ENCODE measurements around the gene ZNF747. TPM values are rescaled to one million over a fixed set of nuclear protein-coding genes. Genes with fewer than 3 reads are reported as not detected.

ZNF747 gene
- total RNA-seq, 1 donor: 16.6 TPM

- Histone ChIP-seq H3K27me3 (ENCODE audit: insufficient read depth, low read length) (peaks cover 5% of the 10 kb centered on the region), H2AFZ (ENCODE audit: low read length) (no peak overlapping the region), H3K4me3 (ENCODE audit: insufficient read depth, low read length) (no peak overlapping the region), H3K36me3 (ENCODE audit: insufficient read depth, low read length) (no peaks in the 10 kb centered on the region), H3K79me2 (ENCODE audit: insufficient read depth, low read length) (no peaks in the 10 kb centered on the region), H3K4me1 (ENCODE audit: insufficient read depth, low read length) (no peaks in the 10 kb centered on the region), H3K9me3 (ENCODE audit: low read depth, low read length) (no peaks in the 10 kb centered on the region), H4K20me1 (ENCODE audit: insufficient read depth, low read length) (no peaks in the 10 kb centered on the region), H3K4me2 (ENCODE audit: insufficient read depth, low read length) (no peak overlapping the region), H3K27ac (ENCODE audit: low read depth, low read length) (no peak overlapping the region)
- no peak for DNase-seq (ENCODE audit: insufficient read length, low spot score, missing footprints)
- no peak for TF ChIP-seq CTCF (IDR thresholded peaks at IDR 0.05; ENCODE audit: extremely low read depth, low read depth, low read length)
Observed at GRCh38 chr16:30511509-30511908, 23.1 kb downstream of the ZNF747 start.

- no peaks in the 10 kb centered on the region for H3K4me1 ChIP-seq (ENCODE audit: insufficient read depth, low read length)
- no peak for DNase-seq (ENCODE audit: insufficient read length, low spot score, missing footprints)
- no peaks in the 10 kb centered on the region for H4K20me1 ChIP-seq (ENCODE audit: insufficient read depth, low read length)
- no peaks in the 10 kb centered on the region for H3K36me3 ChIP-seq (ENCODE audit: insufficient read depth, low read length)
- no peak for TF ChIP-seq CTCF (IDR thresholded peaks at IDR 0.05; ENCODE audit: extremely low read depth, low read depth, low read length)
- no peak overlapping the region for H3K4me3 ChIP-seq (ENCODE audit: insufficient read depth, low read length)
- peaks cover 5% of the 10 kb centered on the region for H3K27me3 ChIP-seq (ENCODE audit: insufficient read depth, low read length)
- no peak overlapping the region for H3K27ac ChIP-seq (ENCODE audit: low read depth, low read length)
- no peaks in the 10 kb centered on the region for H3K9me3 ChIP-seq (ENCODE audit: low read depth, low read length)
- no peak overlapping the region for H2AFZ ChIP-seq (ENCODE audit: low read length)
- H3K4me2 ChIP-seq (ENCODE audit: insufficient read depth, low read length): no peak overlapping the region
- no peaks in the 10 kb centered on the region for H3K79me2 ChIP-seq (ENCODE audit: insufficient read depth, low read length)
Observed at GRCh38 chr16:30510376-30510938, 24.2 kb downstream of the ZNF747 start.

- Histone ChIP-seq H4K20me1 (ENCODE audit: insufficient read depth, low read length) (no peaks in the 10 kb centered on the region), H3K4me2 (ENCODE audit: insufficient read depth, low read length) (no peak overlapping the region), H3K79me2 (ENCODE audit: insufficient read depth, low read length) (no peaks in the 10 kb centered on the region), H3K27ac (ENCODE audit: low read depth, low read length) (no peak overlapping the region), H2AFZ (ENCODE audit: low read length) (no peak overlapping the region), H3K9me3 (ENCODE audit: low read depth, low read length) (no peaks in the 10 kb centered on the region), H3K27me3 (ENCODE audit: insufficient read depth, low read length) (peaks cover 5% of the 10 kb centered on the region), H3K4me3 (ENCODE audit: insufficient read depth, low read length) (no peak overlapping the region), H3K36me3 (ENCODE audit: insufficient read depth, low read length) (no peaks in the 10 kb centered on the region), H3K4me1 (ENCODE audit: insufficient read depth, low read length) (no peaks in the 10 kb centered on the region)
- no peak for DNase-seq (ENCODE audit: insufficient read length, low spot score, missing footprints)
- no peak for TF ChIP-seq CTCF (IDR thresholded peaks at IDR 0.05; ENCODE audit: extremely low read depth, low read depth, low read length)
Observed at GRCh38 chr16:30509081-30509765, 25.4 kb downstream of the ZNF747 start.

- Histone ChIP-seq H3K79me2 (ENCODE audit: insufficient read depth, low read length) (no peaks in the 10 kb centered on the region), H4K20me1 (ENCODE audit: insufficient read depth, low read length) (no peaks in the 10 kb centered on the region), H3K4me1 (ENCODE audit: insufficient read depth, low read length) (no peaks in the 10 kb centered on the region), H3K27ac (ENCODE audit: low read depth, low read length) (no peak overlapping the region), H3K4me2 (ENCODE audit: insufficient read depth, low read length) (no peak overlapping the region), H3K27me3 (ENCODE audit: insufficient read depth, low read length) (no peaks in the 10 kb centered on the region), H2AFZ (ENCODE audit: low read length) (no peak overlapping the region), H3K9me3 (ENCODE audit: low read depth, low read length) (no peaks in the 10 kb centered on the region), H3K4me3 (ENCODE audit: insufficient read depth, low read length) (no peak overlapping the region), H3K36me3 (ENCODE audit: insufficient read depth, low read length) (no peaks in the 10 kb centered on the region)
- TF ChIP-seq CTCF (IDR thresholded peaks at IDR 0.05; ENCODE audit: extremely low read depth, low read depth, low read length): no peak
- no peak for DNase-seq (ENCODE audit: insufficient read length, low spot score, missing footprints)
Observed at GRCh38 chr16:30503403-30504296, 31.0 kb downstream of the ZNF747 start.
